Brain pericyte (primary cell): Measurements from ENCODE around the gene FOXL1.
A peak's percentile ranks its signal among the peaks of the same experiment; 100 is the strongest.
"Not testable (repeated sequence)": the region's sequence is repeated elsewhere in the genome, so short reads cannot be mapped to it uniquely, and the experiment has no call there.

Experiments
- DNase-seq: peaks from one replicate; pipeline ENCODE4 v3.0.0-alpha.2; 2012; ENCODE audit warnings: low read depth, low spot score

Gene FOXL1

GRCh38 chr16:86580791-86581170 is 2.4 kb downstream of the FOXL1 start:
- no peak for DNase-seq

GRCh38 chr16:86581458-86581857 is 3.1 kb downstream of the FOXL1 start:
- DNase-seq, result no peak

GRCh38 chr16:86584071-86584685 is 5.8 kb downstream of the FOXL1 start:
- no peak for DNase-seq

GRCh38 chr16:86584726-86585721 is 6.7 kb downstream of the FOXL1 start:
- DNase-seq, result no peak

GRCh38 chr16:86585821-86586611 is 7.7 kb downstream of the FOXL1 start:
- peak; percentile 85 for DNase-seq

GRCh38 chr16:86587487-86587886 is 9.1 kb downstream of the FOXL1 start:
- no peak for DNase-seq

- DNase-seq, result not testable (repeated sequence)
Observed at GRCh38 chr16:86587955-86588354, 9.6 kb downstream of the FOXL1 start.

- no peak for DNase-seq
Observed at GRCh38 chr16:86590501-86591144, 12.3 kb downstream of the FOXL1 start.

- no peak for DNase-seq
Observed at GRCh38 chr16:86591270-86591669, 12.9 kb downstream of the FOXL1 start.

- DNase-seq, result no peak
Observed at GRCh38 chr16:86593913-86594620, 15.7 kb downstream of the FOXL1 start.

- DNase-seq, result no peak
Observed at GRCh38 chr16:86594721-86595120, 16.4 kb downstream of the FOXL1 start.

GRCh38 chr16:86595983-86596605 is 17.7 kb downstream of the FOXL1 start:
- no peak for DNase-seq

- no peak for DNase-seq
Observed at GRCh38 chr16:86597126-86597879, 19.0 kb downstream of the FOXL1 start.

GRCh38 chr16:86597880-86598606 is 19.7 kb downstream of the FOXL1 start:
- no peak for DNase-seq

GRCh38 chr16:86598607-86599565 is 20.5 kb downstream of the FOXL1 start:
- no peak for DNase-seq

- no peak for DNase-seq
Observed at GRCh38 chr16:86601356-86601755, 23.0 kb downstream of the FOXL1 start.

GRCh38 chr16:86602521-86602920 is 24.2 kb downstream of the FOXL1 start:
- no peak for DNase-seq
